Urinary bladder (tissue), 4 donors: Measurements from ENCODE around the gene ZNF408. TPM values are rescaled to one million over a fixed set of nuclear protein-coding genes. Genes with fewer than 3 reads are reported as not detected.

Source experiments
- DNase-seq: peaks from one replicate; pipeline ENCODE4 v3.0.0-alpha.2; 2015; ENCODE audit errors: extremely low spot score
- H3K27ac ChIP-seq: one replicate; pipeline ENCODE4 v1.5.1; 2013; ENCODE audit warnings: low read depth, mild to moderate bottlenecking, moderate library complexity
- H3K36me3 ChIP-seq: one replicate; pipeline ENCODE4 v1.6.1; 2013; ENCODE audit warnings: mild to moderate bottlenecking, moderate library complexity; ENCODE audit not compliant: insufficient read depth
- H3K4me1 ChIP-seq: one replicate; pipeline ENCODE4 v1.6.1; 2013; ENCODE audit warnings: mild to moderate bottlenecking, moderate library complexity; ENCODE audit not compliant: insufficient read depth
- H3K4me3 ChIP-seq: one replicate; pipeline ENCODE4 v1.5.1; 2013; ENCODE audit warnings: low read depth, low read length
- WGBS: extraction: QIAGEN DNeasy Blood & Tissue Kit; methylation state at CpG from one replicate; pipeline ENCODE4 v1.1.7; 2013; 5-methylcytosine and 5-hydroxymethylcytosine counted together
- polyA plus RNA-seq: library from polyadenylated mRNA; stranded (reverse); fragments of 200-250 nt; gene quantifications from one replicate; pipeline ENCODE4 v1.2.3, GENCODE V29; 2013
- total RNA-seq: library from RNA; depleted of rRNA; stranded (reverse); fragments of >200 nt; gene quantifications from one replicate; pipeline ENCODE4 v1.2.3, GENCODE V29; 2014
- donor health status: healthy with polysubstance abuse.
- donor health status: healthy.

The ZNF408 gene
- total and polyA plus RNA-seq, 2 donors: 3.1 to 10.3 TPM

GRCh38 chr11:46679241-46680163, 21.3 kb upstream of the ZNF408 start:
- H3K36me3 ChIP-seq: peaks cover 2% of the 10 kb centered on the region
- no peak for DNase-seq
- H3K27ac ChIP-seq: no peak overlapping the region
- 89% methylated on average over 26 of the region's 26 CpGs for WGBS
- no peaks in the 10 kb centered on the region for H3K4me1 ChIP-seq
- no peak overlapping the region for H3K4me3 ChIP-seq

- no peak for DNase-seq
- Histone ChIP-seq H3K36me3 (peaks cover 2% of the 10 kb centered on the region), H3K4me1 (no peaks in the 10 kb centered on the region)
Observed at GRCh38 chr11:46680164-46680760, 20.6 kb upstream of the ZNF408 start.

GRCh38 chr11:46680815-46681214, 20.0 kb upstream of the ZNF408 start:
- Histone ChIP-seq H3K4me1 (no peaks in the 10 kb centered on the region), H3K27ac (no peak overlapping the region), H3K4me3 (no peak overlapping the region), H3K36me3 (peaks cover 2% of the 10 kb centered on the region)
- no peak for DNase-seq
- 90% methylated on average over 22 of the region's 22 CpGs for WGBS

More at GRCh38 chr11:46680164-46680760, 20.6 kb upstream of the ZNF408 start:
- no peak overlapping the region for H3K27ac ChIP-seq
- 91% methylated on average over 21 of the region's 21 CpGs for WGBS
- H3K4me3 ChIP-seq: no peak overlapping the region

GRCh38 chr11:46681814-46682213, 19.0 kb upstream of the ZNF408 start:
- H3K4me1 ChIP-seq: no peaks in the 10 kb centered on the region
- DNase-seq: no peak
- WGBS: 93% methylated on average over 11 of the region's 11 CpGs
- peaks cover 2% of the 10 kb centered on the region for H3K36me3 ChIP-seq
- H3K4me3 ChIP-seq: no peak overlapping the region
- no peak overlapping the region for H3K27ac ChIP-seq

- H3K36me3 ChIP-seq: peaks cover 2% of the 10 kb centered on the region
- no peak overlapping the region for H3K4me3 ChIP-seq
- no peak overlapping the region for H3K27ac ChIP-seq
- WGBS: 90% methylated on average over 11 of the region's 11 CpGs
- no peak for DNase-seq
- H3K4me1 ChIP-seq: no peaks in the 10 kb centered on the region
Observed at GRCh38 chr11:46682773-46683752, 17.8 kb upstream of the ZNF408 start.

GRCh38 chr11:46684367-46684766, 16.5 kb upstream of the ZNF408 start:
- H3K36me3 ChIP-seq: peaks cover 6% of the 10 kb centered on the region
- no peaks in the 10 kb centered on the region for H3K4me1 ChIP-seq
- no peak overlapping the region for H3K27ac ChIP-seq
- H3K4me3 ChIP-seq: no peak overlapping the region
- DNase-seq: no peak
- whole genome bisulfite sequencing: 54% methylated on average over 3 of the region's 3 CpGs

GRCh38 chr11:46686886-46687795, 13.7 kb upstream of the ZNF408 start:
- Histone ChIP-seq H3K4me3 (no peak overlapping the region), H3K36me3 (peaks cover 3% of the 10 kb centered on the region), H3K27ac (peak overlapping the region; percentile 87), H3K4me1 (no peaks in the 10 kb centered on the region)
- 55% methylated on average over 15 of the region's 15 CpGs for WGBS
- DNase-seq: peak; percentile 51

- H3K27ac ChIP-seq: no peak overlapping the region
- no peak overlapping the region for H3K4me3 ChIP-seq
- H3K36me3 ChIP-seq: peaks cover 5% of the 10 kb centered on the region
- 95% methylated on average over 1 of the region's 1 CpG for WGBS
- H3K4me1 ChIP-seq: no peaks in the 10 kb centered on the region
- no peak for DNase-seq
Observed at GRCh38 chr11:46690702-46691101, 10.1 kb upstream of the ZNF408 start.

GRCh38 chr11:46692450-46692849, 8.4 kb upstream of the ZNF408 start:
- Histone ChIP-seq H3K27ac (no peak overlapping the region), H3K4me3 (no peak overlapping the region), H3K4me1 (peaks cover 1% of the 10 kb centered on the region), H3K36me3 (peaks cover 9% of the 10 kb centered on the region)
- DNase-seq: no peak
- WGBS: 85% methylated on average over 4 of the region's 4 CpGs

GRCh38 chr11:46693597-46694012, 7.2 kb upstream of the ZNF408 start:
- WGBS: 42% methylated on average over 2 of the region's 2 CpGs
- peaks cover 5% of the 10 kb centered on the region for H3K36me3 ChIP-seq
- peaks cover 2% of the 10 kb centered on the region for H3K4me1 ChIP-seq
- H3K4me3 ChIP-seq: no peak overlapping the region
- H3K27ac ChIP-seq: no peak overlapping the region
- no peak for DNase-seq

GRCh38 chr11:46694072-46694471, 6.8 kb upstream of the ZNF408 start:
- Histone ChIP-seq H3K4me3 (no peak overlapping the region), H3K4me1 (peaks cover 2% of the 10 kb centered on the region), H3K27ac (no peak overlapping the region), H3K36me3 (peaks cover 5% of the 10 kb centered on the region)
- 70% methylated on average over 6 of the region's 6 CpGs for WGBS
- no peak for DNase-seq

GRCh38 chr11:46694607-46695006, 6.2 kb upstream of the ZNF408 start:
- 75% methylated on average over 7 of the region's 7 CpGs for WGBS

More at GRCh38 chr11:46694607-46695006, 6.2 kb upstream of the ZNF408 start:
- no peak overlapping the region for H3K27ac ChIP-seq
- no peak overlapping the region for H3K4me3 ChIP-seq
- H3K36me3 ChIP-seq: peaks cover 5% of the 10 kb centered on the region
- peaks cover 4% of the 10 kb centered on the region for H3K4me1 ChIP-seq
- no peak for DNase-seq
